ENCODE results near the gene MAGEL2. TPM values are rescaled to one million over a fixed set of nuclear protein-coding genes. Genes with fewer than 3 reads are reported as not detected.
A peak's percentile ranks its signal among the peaks of the same experiment; 100 is the strongest.

MAGEL2 gene
- polyA plus RNA-seq, 1 of the 3 experiments (the other 2 are of a cell fraction), result 0.03 TPM

DNA sequence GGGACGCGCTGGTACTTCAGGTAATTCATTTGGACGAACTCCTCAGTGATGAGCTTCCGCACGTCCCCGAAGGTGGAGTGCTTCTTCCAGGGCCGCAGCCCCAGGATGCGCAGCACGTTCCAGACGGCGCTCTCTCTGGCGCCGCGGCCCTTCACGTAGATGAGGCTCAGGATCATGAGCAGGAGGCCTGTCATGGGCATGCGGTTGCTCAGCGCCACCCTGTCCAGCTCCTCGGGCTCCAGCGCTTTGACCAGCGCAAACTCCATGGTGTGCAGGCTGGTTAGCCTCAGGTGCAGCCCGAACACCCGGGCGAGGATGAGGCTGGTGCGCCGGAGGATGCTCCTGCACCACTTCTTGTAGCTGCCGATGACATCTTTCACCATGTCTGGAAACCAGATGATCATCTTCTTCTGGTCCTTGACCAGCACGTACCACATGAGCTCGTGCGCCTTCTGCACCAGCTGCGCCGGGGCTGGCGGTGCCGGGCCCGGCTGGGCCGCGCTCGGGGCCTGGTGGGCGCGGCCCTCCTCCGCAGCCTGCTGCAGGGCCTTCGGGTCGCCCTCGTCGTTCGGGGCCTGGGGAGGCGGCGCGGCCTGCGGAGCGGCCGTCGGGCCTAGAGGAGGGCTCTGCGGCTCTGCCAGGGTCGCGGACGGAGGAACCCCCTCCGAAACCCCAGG, 38.9 kb upstream of the MAGEL2 start:
- H2AFZ ChIP-seq (ENCODE audit: low read depth), result no peak overlapping the region
- DNase-seq, result no peak
- CTCF ChIA-PET, result no interaction called here

More for the DNA sequence above, 38.9 kb upstream of the MAGEL2 start:
- Histone ChIP-seq H3K9ac (no peak overlapping the region), H3K9me3 (no peaks in the 10 kb centered on the region), H3K27me3 (ENCODE audit: insufficient read depth) (no peaks in the 10 kb centered on the region), H3K4me1 (ENCODE audit: control insufficient read depth in 1 of 2, insufficient read depth in 2 of 2, low read depth in 1 of 2, low read length in 1 of 2) (no peaks in the 10 kb centered on the region), H3K79me2 (ENCODE audit: insufficient read depth) (no peaks in the 10 kb centered on the region), H3K27ac (ENCODE audit: low read depth in 2 of 2, low read length in 1 of 2) (no peak overlapping the region), H3K4me2 (peak overlapping the region; percentile 52; the same call in 1 of the 2 replicates), H3K4me3 (ENCODE audit: low read depth in 2 of 2, low read length in 1 of 2) (peak overlapping the region; percentile 39 to 55; a peak in 3 of 4 replicates), H4K20me1 (ENCODE audit: insufficient read depth) (no peaks in the 10 kb centered on the region), H3F3A (replicated peaks; ENCODE audit: insufficient read depth) (no peaks in the 10 kb centered on the region), H3K36me3 (replicated peaks in 1 of 2; ENCODE audit: control insufficient read depth in 1 of 2, insufficient read depth in 2 of 2, low read length in 1 of 2) (no peaks in the 10 kb centered on the region), H3K9me2 (no peaks in the 10 kb centered on the region)
- POLR2A ChIA-PET, result no interaction called here
- WGBS (ENCODE audit: low lambda C conversion rate), result 47% methylated on average over 35 of the region's 57 CpGs
- no peak for TF ChIP-seq SMC3 (IDR thresholded peaks at IDR 0.05; ENCODE audit: low read depth, low read length)
- TF ChIP-seq JUND (IDR thresholded peaks at IDR 0.05), result no peak
- no peak for TF ChIP-seq EZH2phosphoT487 (IDR thresholded peaks at IDR 0.05; ENCODE audit: borderline replicate concordance, low read depth)
- TF ChIP-seq, protein P1, sequence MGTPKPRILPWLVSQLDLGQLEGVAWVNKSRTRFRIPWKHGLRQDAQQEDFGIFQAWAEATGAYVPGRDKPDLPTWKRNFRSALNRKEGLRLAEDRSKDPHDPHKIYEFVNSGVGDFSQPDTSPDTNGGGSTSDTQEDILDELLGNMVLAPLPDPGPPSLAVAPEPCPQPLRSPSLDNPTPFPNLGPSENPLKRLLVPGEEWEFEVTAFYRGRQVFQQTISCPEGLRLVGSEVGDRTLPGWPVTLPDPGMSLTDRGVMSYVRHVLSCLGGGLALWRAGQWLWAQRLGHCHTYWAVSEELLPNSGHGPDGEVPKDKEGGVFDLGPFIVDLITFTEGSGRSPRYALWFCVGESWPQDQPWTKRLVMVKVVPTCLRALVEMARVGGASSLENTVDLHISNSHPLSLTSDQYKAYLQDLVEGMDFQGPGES (IDR thresholded peaks at IDR 0.05; ENCODE audit: low read depth, low read length), result no peak
- no peak for TF ChIP-seq RXRA (IDR thresholded peaks at IDR 0.05; ENCODE audit: borderline replicate concordance, low read depth)
- TF ChIP-seq GATA2 (CRISPR knock-in tag; IDR thresholded peaks at IDR 0.05), result no peak
- TF ChIP-seq, protein P2, sequence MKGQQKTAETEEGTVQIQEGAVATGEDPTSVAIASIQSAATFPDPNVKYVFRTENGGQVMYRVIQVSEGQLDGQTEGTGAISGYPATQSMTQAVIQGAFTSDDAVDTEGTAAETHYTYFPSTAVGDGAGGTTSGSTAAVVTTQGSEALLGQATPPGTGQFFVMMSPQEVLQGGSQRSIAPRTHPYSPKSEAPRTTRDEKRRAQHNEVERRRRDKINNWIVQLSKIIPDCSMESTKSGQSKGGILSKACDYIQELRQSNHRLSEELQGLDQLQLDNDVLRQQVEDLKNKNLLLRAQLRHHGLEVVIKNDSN (IDR thresholded peaks at IDR 0.05; ENCODE audit: borderline replicate concordance, low read depth), result no peak
- no peak for TF ChIP-seq YY1 (IDR thresholded peaks at IDR 0.05; ENCODE audit: low read depth)
- TF ChIP-seq, protein P3, sequence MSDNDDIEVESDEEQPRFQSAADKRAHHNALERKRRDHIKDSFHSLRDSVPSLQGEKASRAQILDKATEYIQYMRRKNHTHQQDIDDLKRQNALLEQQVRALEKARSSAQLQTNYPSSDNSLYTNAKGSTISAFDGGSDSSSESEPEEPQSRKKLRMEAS (IDR thresholded peaks at IDR 0.05; ENCODE audit: low read depth), result no peak
- TF ChIP-seq POLR2AphosphoS5 (IDR thresholded peaks at IDR 0.05; ENCODE audit: low read depth, low read length), result no peak
- TF ChIP-seq, protein P4, sequence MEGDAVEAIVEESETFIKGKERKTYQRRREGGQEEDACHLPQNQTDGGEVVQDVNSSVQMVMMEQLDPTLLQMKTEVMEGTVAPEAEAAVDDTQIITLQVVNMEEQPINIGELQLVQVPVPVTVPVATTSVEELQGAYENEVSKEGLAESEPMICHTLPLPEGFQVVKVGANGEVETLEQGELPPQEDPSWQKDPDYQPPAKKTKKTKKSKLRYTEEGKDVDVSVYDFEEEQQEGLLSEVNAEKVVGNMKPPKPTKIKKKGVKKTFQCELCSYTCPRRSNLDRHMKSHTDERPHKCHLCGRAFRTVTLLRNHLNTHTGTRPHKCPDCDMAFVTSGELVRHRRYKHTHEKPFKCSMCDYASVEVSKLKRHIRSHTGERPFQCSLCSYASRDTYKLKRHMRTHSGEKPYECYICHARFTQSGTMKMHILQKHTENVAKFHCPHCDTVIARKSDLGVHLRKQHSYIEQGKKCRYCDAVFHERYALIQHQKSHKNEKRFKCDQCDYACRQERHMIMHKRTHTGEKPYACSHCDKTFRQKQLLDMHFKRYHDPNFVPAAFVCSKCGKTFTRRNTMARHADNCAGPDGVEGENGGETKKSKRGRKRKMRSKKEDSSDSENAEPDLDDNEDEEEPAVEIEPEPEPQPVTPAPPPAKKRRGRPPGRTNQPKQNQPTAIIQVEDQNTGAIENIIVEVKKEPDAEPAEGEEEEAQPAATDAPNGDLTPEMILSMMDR (IDR thresholded peaks at IDR 0.05), result no peak
- no peak for TF ChIP-seq FOSL2 (IDR thresholded peaks at IDR 0.05; ENCODE audit: borderline replicate concordance, low read depth)
- TF ChIP-seq, protein P5, sequence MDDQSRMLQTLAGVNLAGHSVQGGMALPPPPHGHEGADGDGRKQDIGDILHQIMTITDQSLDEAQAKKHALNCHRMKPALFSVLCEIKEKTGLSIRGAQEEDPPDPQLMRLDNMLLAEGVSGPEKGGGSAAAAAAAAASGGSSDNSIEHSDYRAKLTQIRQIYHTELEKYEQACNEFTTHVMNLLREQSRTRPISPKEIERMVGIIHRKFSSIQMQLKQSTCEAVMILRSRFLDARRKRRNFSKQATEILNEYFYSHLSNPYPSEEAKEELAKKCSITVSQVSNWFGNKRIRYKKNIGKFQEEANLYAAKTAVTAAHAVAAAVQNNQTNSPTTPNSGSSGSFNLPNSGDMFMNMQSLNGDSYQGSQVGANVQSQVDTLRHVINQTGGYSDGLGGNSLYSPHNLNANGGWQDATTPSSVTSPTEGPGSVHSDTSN (IDR thresholded peaks at IDR 0.05), result no peak
- TF ChIP-seq, protein P6, sequence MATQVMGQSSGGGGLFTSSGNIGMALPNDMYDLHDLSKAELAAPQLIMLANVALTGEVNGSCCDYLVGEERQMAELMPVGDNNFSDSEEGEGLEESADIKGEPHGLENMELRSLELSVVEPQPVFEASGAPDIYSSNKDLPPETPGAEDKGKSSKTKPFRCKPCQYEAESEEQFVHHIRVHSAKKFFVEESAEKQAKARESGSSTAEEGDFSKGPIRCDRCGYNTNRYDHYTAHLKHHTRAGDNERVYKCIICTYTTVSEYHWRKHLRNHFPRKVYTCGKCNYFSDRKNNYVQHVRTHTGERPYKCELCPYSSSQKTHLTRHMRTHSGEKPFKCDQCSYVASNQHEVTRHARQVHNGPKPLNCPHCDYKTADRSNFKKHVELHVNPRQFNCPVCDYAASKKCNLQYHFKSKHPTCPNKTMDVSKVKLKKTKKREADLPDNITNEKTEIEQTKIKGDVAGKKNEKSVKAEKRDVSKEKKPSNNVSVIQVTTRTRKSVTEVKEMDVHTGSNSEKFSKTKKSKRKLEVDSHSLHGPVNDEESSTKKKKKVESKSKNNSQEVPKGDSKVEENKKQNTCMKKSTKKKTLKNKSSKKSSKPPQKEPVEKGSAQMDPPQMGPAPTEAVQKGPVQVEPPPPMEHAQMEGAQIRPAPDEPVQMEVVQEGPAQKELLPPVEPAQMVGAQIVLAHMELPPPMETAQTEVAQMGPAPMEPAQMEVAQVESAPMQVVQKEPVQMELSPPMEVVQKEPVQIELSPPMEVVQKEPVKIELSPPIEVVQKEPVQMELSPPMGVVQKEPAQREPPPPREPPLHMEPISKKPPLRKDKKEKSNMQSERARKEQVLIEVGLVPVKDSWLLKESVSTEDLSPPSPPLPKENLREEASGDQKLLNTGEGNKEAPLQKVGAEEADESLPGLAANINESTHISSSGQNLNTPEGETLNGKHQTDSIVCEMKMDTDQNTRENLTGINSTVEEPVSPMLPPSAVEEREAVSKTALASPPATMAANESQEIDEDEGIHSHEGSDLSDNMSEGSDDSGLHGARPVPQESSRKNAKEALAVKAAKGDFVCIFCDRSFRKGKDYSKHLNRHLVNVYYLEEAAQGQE (IDR thresholded peaks at IDR 0.05; ENCODE audit: low read depth, low read length), result no peak
- TF ChIP-seq MXI1 (IDR thresholded peaks at IDR 0.05; ENCODE audit: low read depth, low read length), result no peak
- TF ChIP-seq, protein P7, sequence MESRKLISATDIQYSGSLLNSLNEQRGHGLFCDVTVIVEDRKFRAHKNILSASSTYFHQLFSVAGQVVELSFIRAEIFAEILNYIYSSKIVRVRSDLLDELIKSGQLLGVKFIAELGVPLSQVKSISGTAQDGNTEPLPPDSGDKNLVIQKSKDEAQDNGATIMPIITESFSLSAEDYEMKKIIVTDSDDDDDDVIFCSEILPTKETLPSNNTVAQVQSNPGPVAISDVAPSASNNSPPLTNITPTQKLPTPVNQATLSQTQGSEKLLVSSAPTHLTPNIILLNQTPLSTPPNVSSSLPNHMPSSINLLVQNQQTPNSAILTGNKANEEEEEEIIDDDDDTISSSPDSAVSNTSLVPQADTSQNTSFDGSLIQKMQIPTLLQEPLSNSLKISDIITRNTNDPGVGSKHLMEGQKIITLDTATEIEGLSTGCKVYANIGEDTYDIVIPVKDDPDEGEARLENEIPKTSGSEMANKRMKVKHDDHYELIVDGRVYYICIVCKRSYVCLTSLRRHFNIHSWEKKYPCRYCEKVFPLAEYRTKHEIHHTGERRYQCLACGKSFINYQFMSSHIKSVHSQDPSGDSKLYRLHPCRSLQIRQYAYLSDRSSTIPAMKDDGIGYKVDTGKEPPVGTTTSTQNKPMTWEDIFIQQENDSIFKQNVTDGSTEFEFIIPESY (IDR thresholded peaks at IDR 0.05; ENCODE audit: borderline replicate concordance, low read depth), result no peak
